Activated CD4-positive, alpha-beta T cell treated with anti-CD3 and anti-CD28 coated beads, Interleukin-2, amount 50 U/mL, for 1 hour (primary cell): ENCODE data around the gene THSD7A.

Experiments used
- DNase-seq: peaks from one replicate; pipeline ENCODE4 v3.0.0-alpha.2; 2020

Gene THSD7A

GRCh38 chr7:11491811-11492210, 340.2 kb downstream of the THSD7A start:
- no peak for DNase-seq

GRCh38 chr7:11489280-11489679, 342.7 kb downstream of the THSD7A start:
- no peak for DNase-seq

GRCh38 chr7:11486271-11486670, 345.7 kb downstream of the THSD7A start:
- DNase-seq: no peak

- DNase-seq: no peak
Observed at GRCh38 chr7:11485636-11486035, 346.4 kb downstream of the THSD7A start.

GRCh38 chr7:11480143-11480542, 351.9 kb downstream of the THSD7A start:
- no peak for DNase-seq

GRCh38 chr7:11478882-11479281, 353.1 kb downstream of the THSD7A start:
- DNase-seq: no peak

GRCh38 chr7:11478426-11478825, 353.6 kb downstream of the THSD7A start:
- DNase-seq: no peak

GRCh38 chr7:11474902-11475585, 357.0 kb downstream of the THSD7A start:
- DNase-seq: no peak

GRCh38 chr7:11473807-11474424, 358.1 kb downstream of the THSD7A start:
- no peak for DNase-seq

GRCh38 chr7:11473220-11473619, 358.8 kb downstream of the THSD7A start:
- DNase-seq: no peak

- DNase-seq: no peak
Observed at GRCh38 chr7:11472646-11473045, 359.4 kb downstream of the THSD7A start.

- no peak for DNase-seq
Observed at GRCh38 chr7:11471255-11471654, 360.7 kb downstream of the THSD7A start.

GRCh38 chr7:11469028-11469745, 362.8 kb downstream of the THSD7A start:
- DNase-seq: no peak

GRCh38 chr7:11466517-11467105, 365.4 kb downstream of the THSD7A start:
- DNase-seq: no peak

GRCh38 chr7:11464624-11465023, 367.4 kb downstream of the THSD7A start:
- no peak for DNase-seq

- DNase-seq: no peak
Observed at GRCh38 chr7:11461946-11462345, 370.1 kb downstream of the THSD7A start.

GRCh38 chr7:11458736-11459483, 373.1 kb downstream of the THSD7A start:
- no peak for DNase-seq

- no peak for DNase-seq
Observed at GRCh38 chr7:11457419-11457818, 374.6 kb downstream of the THSD7A start.

- DNase-seq: no peak
Observed at GRCh38 chr7:11456574-11456973, 375.4 kb downstream of the THSD7A start.

GRCh38 chr7:11452476-11452875, 379.5 kb downstream of the THSD7A start:
- no peak for DNase-seq

- DNase-seq: no peak
Observed at GRCh38 chr7:11450281-11450680, 381.7 kb downstream of the THSD7A start.

GRCh38 chr7:11449316-11449715, 382.7 kb downstream of the THSD7A start:
- DNase-seq: no peak

GRCh38 chr7:11448323-11448722, 383.7 kb downstream of the THSD7A start:
- no peak for DNase-seq
